Activated CD4-positive, alpha-beta T cell treated with anti-CD3 and anti-CD28 coated beads, Interleukin-2, amount 50 U/mL, for 16 hours (primary cell): Measurements from ENCODE around the gene PLXNA4.
"Not testable (repeated sequence)": the region's sequence is repeated elsewhere in the genome, so short reads cannot be mapped to it uniquely, and the experiment has no call there.

Experiments used
- DNase-seq: peaks from one replicate; pipeline ENCODE4 v3.0.0-alpha.2; 2020

PLXNA4 gene

GRCh38 chr7:132575982-132576720 lies at the start of gene PLXNA4:
Gene PLXNA4, minus strand, starts transcription at chr7:132576470. Its CDS starts 67,777 bp downstream, at chr7:132508693.
- DNase-seq: no peak

DNA sequence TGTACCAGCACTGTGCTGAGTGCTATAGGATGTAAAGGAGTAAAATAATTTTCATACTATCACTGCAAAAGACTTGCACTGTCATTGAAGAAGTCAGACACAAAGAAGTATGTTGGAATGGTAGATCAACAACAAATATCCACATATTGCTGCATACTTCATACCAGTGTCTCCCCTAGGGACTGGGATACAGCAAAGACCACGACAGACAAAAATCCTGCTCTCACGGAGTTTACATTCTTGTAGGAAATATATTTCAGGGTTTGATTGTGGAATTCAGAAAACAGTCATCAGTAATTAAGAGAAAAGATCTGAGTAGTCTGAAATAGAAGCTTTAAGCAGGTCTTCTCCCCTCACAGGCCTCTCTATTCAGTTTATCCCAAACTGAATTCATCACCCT lies 49.4 kb upstream of the PLXNA4 start:
- no peak for DNase-seq

GRCh38 chr7:132622081-132622480 lies 45.8 kb upstream of the PLXNA4 start:
- no peak for DNase-seq

GRCh38 chr7:132619967-132620366 lies 43.7 kb upstream of the PLXNA4 start:
- DNase-seq: no peak

GRCh38 chr7:132618956-132619305 lies 42.7 kb upstream of the PLXNA4 start:
- DNase-seq: no peak

GRCh38 chr7:132618271-132618955 lies 42.1 kb upstream of the PLXNA4 start:
- DNase-seq: no peak

DNA sequence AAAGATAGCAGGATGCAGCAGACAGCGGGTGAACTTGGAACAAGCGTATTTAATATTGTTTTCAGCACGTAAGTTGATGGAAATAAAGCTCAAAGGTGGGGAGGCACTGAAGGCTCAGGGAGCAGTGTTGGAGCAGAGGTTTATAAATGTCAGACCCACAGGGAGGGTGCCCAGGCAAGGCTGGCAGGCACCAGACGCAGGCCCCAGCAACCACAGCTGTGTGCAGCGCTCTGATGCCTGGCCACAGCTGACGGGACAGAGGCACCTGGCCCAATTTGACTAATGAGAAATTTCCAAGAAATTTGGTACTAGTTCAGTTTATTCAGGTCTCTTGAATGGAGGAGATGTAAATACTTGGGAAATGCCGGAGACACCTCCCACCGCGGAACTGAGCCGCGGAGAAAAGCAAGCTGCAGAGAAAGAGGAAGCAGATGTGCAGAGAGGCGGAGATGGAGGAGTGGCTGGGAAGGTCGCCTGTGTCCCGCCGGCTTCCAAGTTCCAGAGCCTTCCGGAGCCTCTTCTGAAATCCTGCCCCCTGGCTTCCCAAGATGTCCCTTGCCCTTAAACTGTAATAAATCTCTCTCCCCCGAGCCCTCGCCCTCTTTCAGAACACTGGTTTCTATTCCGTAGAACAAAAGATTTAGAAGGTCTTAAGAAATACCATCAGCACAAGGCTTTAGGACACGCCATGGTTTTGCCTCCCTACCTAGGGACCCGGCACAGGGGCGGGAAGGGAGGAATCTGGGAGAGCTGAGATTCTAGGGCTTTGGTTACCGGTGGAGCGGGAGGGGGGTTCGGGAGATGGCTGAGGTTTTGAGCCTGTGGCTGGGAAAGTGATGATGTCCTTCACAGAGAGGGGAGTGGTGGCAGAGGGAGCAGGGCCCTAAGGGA lies 38.4 kb upstream of the PLXNA4 start:
- no peak for DNase-seq

DNA sequence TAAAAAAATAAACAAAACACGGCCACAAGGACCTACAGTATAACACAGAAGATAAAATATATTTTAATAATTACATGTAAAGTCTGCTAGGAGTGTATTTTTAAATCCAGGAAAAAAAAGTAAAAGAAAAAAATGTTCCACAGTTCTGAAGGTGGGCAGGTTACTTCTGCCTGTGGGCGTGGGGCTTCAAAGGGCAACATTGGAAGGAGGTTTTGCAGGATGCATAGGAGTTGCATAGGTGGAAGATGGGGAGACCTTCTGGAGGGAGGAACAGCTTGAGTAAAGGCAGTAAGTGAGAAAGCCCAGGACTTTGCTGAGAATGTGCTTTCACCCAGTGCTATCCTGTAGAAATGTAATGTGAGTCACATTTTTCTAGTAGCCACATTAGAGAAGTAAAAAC lies 37.5 kb upstream of the PLXNA4 start:
- no peak for DNase-seq

DNA sequence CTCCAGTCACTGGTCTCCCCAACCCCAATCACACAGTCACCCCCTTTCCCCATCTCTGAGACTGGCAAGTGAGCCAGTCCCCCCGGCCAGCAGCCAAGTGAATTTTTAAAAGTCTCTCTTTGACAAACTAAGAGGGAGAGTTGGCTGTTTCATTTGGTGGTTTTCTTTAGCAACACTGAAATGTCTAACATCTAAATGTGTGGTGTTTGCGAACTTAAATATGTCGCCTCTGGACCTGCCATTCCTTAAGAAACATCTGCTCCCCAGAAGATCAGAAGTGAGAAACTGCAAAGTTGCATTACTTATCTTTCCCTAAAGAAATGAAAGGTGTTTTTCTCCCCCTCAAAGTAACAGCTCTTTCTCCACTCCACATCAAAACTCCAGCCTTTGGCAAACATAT lies 34.7 kb upstream of the PLXNA4 start:
- no peak for DNase-seq

DNA sequence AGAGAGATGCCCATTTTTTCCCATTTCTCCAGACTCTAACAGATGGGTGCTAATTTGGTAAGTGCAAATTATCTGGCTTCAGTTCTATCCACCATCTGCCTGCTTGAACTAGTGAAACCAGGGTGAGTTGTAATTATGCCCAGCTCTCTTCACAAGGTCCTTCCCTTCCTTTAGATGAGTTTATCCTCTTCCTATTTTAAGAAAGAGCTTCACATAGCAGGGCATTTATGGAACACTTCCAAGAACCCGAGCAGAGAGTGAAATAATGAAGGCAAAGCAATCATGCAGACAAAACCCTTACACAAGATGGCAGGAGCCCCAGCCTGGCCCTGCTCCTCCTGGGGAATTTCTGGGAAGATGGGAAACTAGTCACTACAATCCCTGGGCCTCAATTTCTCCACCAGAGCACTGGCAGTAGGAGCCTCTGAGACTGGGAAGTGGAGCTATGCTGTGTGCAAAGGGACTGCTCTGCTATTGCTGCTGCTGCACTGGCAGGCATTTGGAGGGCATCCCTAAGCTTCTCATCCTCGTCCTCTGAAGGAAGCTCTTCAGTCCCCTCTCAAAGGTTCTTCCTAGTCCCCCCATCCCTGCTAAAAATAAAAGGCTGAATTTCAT lies 33.7 kb upstream of the PLXNA4 start:
- DNase-seq: no peak

GRCh38 chr7:132609222-132609621 lies 33.0 kb upstream of the PLXNA4 start:
- no peak for DNase-seq

- DNase-seq: no peak
Observed at GRCh38 chr7:132608523-132608922, 32.3 kb upstream of the PLXNA4 start.

GRCh38 chr7:132607656-132608055 lies 31.4 kb upstream of the PLXNA4 start:
- no peak for DNase-seq

DNA sequence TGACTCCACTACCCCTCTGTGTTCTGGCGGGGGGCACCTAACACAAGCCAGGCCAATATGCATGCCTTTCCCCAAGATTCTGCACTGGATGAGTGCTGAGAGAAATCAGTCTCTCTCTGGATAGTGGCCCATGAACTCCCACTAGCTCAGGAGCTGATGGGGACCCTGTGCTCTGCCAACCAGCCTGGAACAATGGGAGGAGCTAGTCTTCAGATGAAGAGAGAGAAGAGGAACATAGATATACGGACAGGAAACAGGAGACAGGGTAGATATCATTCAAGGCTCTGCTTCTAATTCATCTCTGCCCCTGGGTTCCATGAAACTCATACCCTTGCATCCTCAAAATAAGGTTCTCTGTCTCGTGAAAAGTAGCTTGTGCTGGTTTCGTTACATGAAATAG lies 27.9 kb upstream of the PLXNA4 start:
- no peak for DNase-seq

- no peak for DNase-seq
Observed at GRCh38 chr7:132603220-132603833, 27.1 kb upstream of the PLXNA4 start.

DNA sequence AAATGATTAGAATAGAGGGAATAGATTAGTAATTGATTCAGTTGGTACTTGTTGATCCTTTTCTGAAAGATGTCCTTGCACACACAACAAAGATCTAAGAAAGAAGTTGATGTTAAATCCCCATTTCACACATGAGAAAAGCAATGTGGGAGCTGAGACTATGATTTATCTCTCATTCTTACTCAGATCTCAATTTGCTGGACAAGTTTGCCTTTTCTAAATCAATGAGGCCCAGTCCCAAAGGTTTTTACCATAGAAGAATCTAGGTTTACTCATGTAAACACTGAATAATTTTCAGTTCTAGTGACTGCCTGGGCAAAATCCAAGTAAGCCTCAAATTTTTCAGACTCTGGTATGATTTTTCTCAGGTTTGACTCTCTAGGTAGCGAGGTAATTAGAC lies 25.5 kb upstream of the PLXNA4 start:
- DNase-seq: no peak

DNA sequence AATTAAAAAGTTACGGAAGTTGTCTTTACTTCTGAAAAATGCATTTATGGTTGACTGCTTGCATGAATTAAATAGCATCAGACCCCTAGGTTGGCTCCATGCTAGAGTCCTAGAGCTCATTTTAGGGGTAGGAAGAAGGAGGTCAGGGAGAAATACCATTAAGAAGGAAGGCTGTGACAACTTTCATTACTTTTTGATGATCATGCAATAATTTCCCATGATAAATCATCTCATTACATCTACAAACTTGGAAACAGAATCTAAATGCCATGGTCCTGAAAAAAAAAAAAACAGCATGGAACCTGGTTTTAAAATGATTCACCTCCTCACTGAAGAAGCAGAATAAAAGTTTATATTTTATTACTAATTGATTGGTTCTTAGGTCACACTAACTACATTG lies 20.3 kb upstream of the PLXNA4 start:
- DNase-seq: no peak

GRCh38 chr7:132594741-132595140 lies 18.5 kb upstream of the PLXNA4 start:
- DNase-seq: not testable (repeated sequence)

DNA sequence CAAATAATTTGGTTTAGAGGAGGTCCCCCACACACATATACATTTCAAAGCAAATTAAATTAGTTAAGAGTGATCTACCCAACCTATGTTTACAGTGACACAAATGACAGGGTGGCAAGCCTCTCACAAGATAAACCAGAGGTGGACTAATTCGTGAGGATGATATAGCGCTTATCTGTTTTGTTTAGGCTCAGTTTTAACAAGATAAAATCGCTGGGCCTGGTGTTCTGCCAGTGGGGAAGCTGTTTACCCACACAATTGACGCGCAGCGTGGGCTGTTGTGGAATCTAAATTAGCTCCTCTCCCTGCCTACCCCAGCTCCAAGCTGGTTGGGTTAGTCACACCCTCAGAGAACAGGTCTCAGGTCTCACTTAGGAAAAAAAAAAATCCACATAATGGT lies 16.7 kb upstream of the PLXNA4 start:
- no peak for DNase-seq

GRCh38 chr7:132592231-132592920 lies 16.1 kb upstream of the PLXNA4 start:
- no peak for DNase-seq

GRCh38 chr7:132590162-132590561 lies 13.9 kb upstream of the PLXNA4 start:
- no peak for DNase-seq

DNA sequence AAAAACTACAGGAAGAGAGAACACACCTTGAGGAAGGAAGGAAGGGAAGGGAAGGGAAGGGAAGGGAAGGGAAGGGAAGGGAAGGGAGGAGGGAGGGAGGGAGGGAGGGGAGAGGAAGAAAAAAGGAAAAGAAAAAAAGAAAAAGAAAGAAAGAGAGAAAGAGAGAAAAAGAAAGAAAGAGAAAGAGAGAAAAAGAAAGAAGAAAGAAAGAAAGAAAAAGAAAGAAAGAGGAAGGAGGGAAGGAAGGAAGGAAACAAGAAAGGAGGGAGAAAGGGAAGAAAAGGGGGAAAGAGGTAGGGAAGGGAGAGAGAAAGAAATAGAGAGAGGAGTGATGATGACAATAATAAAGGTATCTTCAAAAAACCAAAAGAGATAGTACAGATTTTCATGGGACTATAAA lies 12.3 kb upstream of the PLXNA4 start:
- no peak for DNase-seq
